ENCODE data around the gene PROSER3.

Gene PROSER3

DNA sequence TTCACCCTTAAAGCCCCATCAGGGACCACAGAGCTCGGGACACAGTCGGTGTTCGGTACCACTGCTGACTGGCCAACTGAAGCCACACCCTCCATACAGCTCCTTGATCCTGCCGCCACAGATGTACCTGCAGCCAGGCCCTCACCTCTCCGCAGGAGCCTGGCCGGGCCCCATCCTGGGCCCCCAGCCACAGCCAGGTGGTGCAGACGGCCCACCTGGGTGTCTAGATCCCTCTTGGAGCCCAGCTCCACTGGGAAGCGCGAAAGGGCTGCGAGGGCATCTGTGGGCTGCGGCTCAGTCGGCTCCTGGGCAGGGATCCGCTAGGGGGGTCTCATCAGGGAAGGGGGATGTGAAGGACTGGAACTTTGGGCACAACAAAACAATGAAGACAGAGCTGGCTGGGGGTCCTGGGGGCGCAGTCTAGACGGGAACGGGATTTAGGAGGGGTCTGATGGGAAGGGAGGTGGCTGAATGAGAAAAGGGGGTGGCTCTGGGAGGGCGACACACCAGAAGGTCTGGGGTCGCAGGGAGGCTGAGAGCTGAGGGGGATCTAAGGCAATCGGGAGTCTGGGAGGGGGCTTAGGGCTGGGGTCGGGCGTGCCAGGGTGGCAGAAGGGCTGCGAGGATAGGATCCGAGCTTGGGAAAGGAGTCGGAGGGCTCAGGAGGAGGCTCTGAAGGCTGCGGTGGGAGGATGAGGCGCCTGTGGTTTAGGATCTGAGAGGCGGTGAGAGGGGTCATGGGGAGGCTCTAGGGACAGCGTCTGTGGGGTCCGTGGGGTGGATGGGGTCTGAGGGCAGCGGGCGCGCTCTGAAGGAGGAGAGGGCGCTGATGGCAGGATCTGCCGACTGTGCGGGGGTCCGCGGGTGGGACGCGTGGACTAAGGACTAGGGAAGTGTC, 38.9 kb downstream of the PROSER3 start:
- TF ChIP-seq TOX (CRISPR knock-in tag; IDR thresholded peaks at IDR 0.05; ENCODE audit: borderline replicate concordance) (no peak), ISL1 (CRISPR knock-in tag; IDR thresholded peaks at IDR 0.05) (no peak), BACH2 (CRISPR knock-in tag; IDR thresholded peaks at IDR 0.05; ENCODE audit: borderline replicate concordance) (no peak), ARNTL (CRISPR knock-in tag; IDR thresholded peaks at IDR 0.05; ENCODE audit: borderline replicate concordance, low read depth) (no peak), OSR1 (CRISPR knock-in tag; IDR thresholded peaks at IDR 0.05) (no peak), CSDC2 (CRISPR knock-in tag; IDR thresholded peaks at IDR 0.05) (no peak), ESRRG (CRISPR knock-in tag; IDR thresholded peaks at IDR 0.05) (no peak), RARB (CRISPR knock-in tag; IDR thresholded peaks at IDR 0.05) (no peak), ZFP3 (CRISPR knock-in tag; IDR thresholded peaks at IDR 0.05) (no peak), SNAI2 (CRISPR knock-in tag; IDR thresholded peaks at IDR 0.05) (no peak), ZFP30 (CRISPR knock-in tag; IDR thresholded peaks at IDR 0.05) (no peak), ZNF565 (CRISPR knock-in tag; conservative IDR thresholded peaks at IDR 0.05; ENCODE audit: low read depth) (no peak)
- TF ChIP-seq, protein P1, sequence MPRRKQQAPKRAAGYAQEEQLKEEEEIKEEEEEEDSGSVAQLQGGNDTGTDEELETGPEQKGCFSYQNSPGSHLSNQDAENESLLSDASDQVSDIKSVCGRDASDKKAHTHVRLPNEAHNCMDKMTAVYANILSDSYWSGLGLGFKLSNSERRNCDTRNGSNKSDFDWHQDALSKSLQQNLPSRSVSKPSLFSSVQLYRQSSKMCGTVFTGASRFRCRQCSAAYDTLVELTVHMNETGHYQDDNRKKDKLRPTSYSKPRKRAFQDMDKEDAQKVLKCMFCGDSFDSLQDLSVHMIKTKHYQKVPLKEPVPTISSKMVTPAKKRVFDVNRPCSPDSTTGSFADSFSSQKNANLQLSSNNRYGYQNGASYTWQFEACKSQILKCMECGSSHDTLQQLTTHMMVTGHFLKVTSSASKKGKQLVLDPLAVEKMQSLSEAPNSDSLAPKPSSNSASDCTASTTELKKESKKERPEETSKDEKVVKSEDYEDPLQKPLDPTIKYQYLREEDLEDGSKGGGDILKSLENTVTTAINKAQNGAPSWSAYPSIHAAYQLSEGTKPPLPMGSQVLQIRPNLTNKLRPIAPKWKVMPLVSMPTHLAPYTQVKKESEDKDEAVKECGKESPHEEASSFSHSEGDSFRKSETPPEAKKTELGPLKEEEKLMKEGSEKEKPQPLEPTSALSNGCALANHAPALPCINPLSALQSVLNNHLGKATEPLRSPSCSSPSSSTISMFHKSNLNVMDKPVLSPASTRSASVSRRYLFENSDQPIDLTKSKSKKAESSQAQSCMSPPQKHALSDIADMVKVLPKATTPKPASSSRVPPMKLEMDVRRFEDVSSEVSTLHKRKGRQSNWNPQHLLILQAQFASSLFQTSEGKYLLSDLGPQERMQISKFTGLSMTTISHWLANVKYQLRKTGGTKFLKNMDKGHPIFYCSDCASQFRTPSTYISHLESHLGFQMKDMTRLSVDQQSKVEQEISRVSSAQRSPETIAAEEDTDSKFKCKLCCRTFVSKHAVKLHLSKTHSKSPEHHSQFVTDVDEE (CRISPR knock-in tag; IDR thresholded peaks at IDR 0.05): no peak
- TF ChIP-seq, protein P2, sequence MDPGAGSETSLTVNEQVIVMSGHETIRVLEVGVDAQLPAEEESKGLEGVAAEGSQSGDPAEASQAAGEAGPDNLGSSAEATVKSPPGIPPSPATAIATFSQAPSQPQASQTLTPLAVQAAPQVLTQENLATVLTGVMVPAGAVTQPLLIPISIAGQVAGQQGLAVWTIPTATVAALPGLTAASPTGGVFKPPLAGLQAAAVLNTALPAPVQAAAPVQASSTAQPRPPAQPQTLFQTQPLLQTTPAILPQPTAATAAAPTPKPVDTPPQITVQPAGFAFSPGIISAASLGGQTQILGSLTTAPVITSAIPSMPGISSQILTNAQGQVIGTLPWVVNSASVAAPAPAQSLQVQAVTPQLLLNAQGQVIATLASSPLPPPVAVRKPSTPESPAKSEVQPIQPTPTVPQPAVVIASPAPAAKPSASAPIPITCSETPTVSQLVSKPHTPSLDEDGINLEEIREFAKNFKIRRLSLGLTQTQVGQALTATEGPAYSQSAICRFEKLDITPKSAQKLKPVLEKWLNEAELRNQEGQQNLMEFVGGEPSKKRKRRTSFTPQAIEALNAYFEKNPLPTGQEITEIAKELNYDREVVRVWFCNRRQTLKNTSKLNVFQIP (CRISPR knock-in tag; IDR thresholded peaks at IDR 0.05; ENCODE audit: borderline replicate concordance, low read depth): no peak
- TF ChIP-seq, protein P3, sequence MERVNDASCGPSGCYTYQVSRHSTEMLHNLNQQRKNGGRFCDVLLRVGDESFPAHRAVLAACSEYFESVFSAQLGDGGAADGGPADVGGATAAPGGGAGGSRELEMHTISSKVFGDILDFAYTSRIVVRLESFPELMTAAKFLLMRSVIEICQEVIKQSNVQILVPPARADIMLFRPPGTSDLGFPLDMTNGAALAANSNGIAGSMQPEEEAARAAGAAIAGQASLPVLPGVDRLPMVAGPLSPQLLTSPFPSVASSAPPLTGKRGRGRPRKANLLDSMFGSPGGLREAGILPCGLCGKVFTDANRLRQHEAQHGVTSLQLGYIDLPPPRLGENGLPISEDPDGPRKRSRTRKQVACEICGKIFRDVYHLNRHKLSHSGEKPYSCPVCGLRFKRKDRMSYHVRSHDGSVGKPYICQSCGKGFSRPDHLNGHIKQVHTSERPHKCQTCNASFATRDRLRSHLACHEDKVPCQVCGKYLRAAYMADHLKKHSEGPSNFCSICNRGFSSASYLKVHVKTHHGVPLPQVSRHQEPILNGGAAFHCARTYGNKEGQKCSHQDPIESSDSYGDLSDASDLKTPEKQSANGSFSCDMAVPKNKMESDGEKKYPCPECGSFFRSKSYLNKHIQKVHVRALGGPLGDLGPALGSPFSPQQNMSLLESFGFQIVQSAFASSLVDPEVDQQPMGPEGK (CRISPR knock-in tag; IDR thresholded peaks at IDR 0.05; ENCODE audit: borderline replicate concordance): no peak
- TF ChIP-seq, protein P4, sequence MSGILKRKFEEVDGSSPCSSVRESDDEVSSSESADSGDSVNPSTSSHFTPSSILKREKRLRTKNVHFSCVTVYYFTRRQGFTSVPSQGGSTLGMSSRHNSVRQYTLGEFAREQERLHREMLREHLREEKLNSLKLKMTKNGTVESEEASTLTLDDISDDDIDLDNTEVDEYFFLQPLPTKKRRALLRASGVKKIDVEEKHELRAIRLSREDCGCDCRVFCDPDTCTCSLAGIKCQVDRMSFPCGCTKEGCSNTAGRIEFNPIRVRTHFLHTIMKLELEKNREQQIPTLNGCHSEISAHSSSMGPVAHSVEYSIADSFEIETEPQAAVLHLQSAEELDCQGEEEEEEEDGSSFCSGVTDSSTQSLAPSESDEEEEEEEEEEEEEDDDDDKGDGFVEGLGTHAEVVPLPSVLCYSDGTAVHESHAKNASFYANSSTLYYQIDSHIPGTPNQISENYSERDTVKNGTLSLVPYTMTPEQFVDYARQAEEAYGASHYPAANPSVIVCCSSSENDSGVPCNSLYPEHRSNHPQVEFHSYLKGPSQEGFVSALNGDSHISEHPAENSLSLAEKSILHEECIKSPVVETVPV (CRISPR knock-in tag; IDR thresholded peaks at IDR 0.05): no peak
- ATAC-seq: no peak

DNA sequence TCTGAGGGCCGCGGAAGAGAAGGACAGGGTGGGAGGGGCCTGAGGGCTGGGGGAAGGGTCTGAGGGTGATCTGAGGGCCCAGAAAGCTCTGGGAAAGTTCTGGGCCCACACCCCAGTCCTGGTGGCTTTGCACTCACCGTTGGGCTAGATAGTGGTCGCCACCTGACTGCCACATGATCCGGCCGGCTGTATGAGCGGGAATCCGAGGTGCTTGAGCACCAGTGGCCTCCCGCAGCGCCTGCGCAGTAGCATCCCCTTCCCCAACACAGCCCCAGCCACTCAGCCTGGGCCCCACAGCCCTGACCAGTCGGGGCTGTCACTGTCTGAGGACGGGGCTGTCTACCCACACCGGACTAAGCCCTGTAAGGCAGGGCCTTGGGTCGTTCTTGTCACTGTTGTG, 39.7 kb downstream of the PROSER3 start:
- no peak for ATAC-seq
- TF ChIP-seq GLIS3 (CRISPR knock-in tag; IDR thresholded peaks at IDR 0.05): no peak
- no peak for TF ChIP-seq TOX (CRISPR knock-in tag; IDR thresholded peaks at IDR 0.05; ENCODE audit: borderline replicate concordance)

DNA sequence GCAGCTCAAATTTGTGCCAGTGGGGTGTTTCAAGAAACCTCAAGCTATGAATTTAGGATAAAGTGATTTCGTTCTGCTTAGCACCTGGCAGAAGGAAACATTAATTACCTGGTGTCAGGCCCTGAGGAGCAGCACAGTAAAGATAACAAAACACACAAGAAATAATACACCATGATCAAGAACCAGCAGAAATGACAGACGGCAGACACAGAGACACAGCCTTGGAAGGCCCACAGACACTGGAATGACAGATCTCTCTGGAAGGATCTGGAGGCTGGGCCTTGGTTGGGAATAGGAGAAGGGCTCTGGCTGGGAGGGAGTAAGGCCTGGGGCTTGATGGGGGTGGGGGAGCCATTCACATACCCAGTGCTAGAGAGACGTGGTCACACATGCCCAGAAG, 43.9 kb downstream of the PROSER3 start:
- no peak for ATAC-seq
- no peak for TF ChIP-seq ZNF8 (CRISPR knock-in tag; IDR thresholded peaks at IDR 0.05)
- TF ChIP-seq, protein P4 (CRISPR knock-in tag; IDR thresholded peaks at IDR 0.05): no peak
- TF ChIP-seq ZFP3 (CRISPR knock-in tag; IDR thresholded peaks at IDR 0.05): no peak
- TF ChIP-seq GLIS3 (CRISPR knock-in tag; IDR thresholded peaks at IDR 0.05): no peak
- TF ChIP-seq BACH2 (CRISPR knock-in tag; IDR thresholded peaks at IDR 0.05; ENCODE audit: borderline replicate concordance): no peak
- TF ChIP-seq, protein P1 (CRISPR knock-in tag; IDR thresholded peaks at IDR 0.05): no peak
- TF ChIP-seq ZNF565 (CRISPR knock-in tag; conservative IDR thresholded peaks at IDR 0.05; ENCODE audit: low read depth): no peak
- no peak for TF ChIP-seq CSDC2 (CRISPR knock-in tag; IDR thresholded peaks at IDR 0.05)
- no peak for TF ChIP-seq TCF4 (CRISPR knock-in tag; IDR thresholded peaks at IDR 0.05; ENCODE audit: borderline replicate concordance)
- TF ChIP-seq ZNF70 (CRISPR knock-in tag; IDR thresholded peaks at IDR 0.05): no peak
- no peak for TF ChIP-seq ZC3H10 (CRISPR knock-in tag; IDR thresholded peaks at IDR 0.05)

Data from SK-N-SH treated with all-trans-retinoic acid at 6 μM for 48 hours (cell line).